Left ventricle myocardium inferior (tissue), 1 donor: ENCODE results near the gene SLIT1. TPM values are rescaled to one million over a fixed set of nuclear protein-coding genes. Genes with fewer than 3 reads are reported as not detected.

Source experiments
- DNase-seq: peaks from one replicate; pipeline ENCODE4 v3.0.0-alpha.2; 2020
- H3K27ac ChIP-seq: fragments of 200-600 bp; replicated peaks from 2 replicates; pipeline ENCODE4 v1.8.0; 2021
- H3K27me3 ChIP-seq: fragments of 200-600 bp; 2 replicates; pipeline ENCODE4 v1.8.0; 2021; ENCODE audit warnings: low read depth
- H3K36me3 ChIP-seq: fragments of 200-600 bp; 2 replicates; pipeline ENCODE4 v1.8.0; 2021
- H3K4me1 ChIP-seq: fragments of 200-600 bp; 2 replicates; pipeline ENCODE4 v1.8.0; 2021
- H3K4me3 ChIP-seq: fragments of 200-600 bp; 2 replicates; pipeline ENCODE4 v1.8.0; 2021; ENCODE audit warnings: mild to moderate bottlenecking, moderate library complexity
- H3K9me3 ChIP-seq: fragments of 200-600 bp; replicated peaks from 2 replicates; pipeline ENCODE4 v1.8.0; 2021
- intact Hi-C: fragments of 100-400 bp; cut with micrococcal nuclease; formaldehyde crosslinking; loops from one replicate; pipeline ENCODE4 v1.11.0; 2022
- total RNA-seq: library from RNA; stranded (reverse); fragmentation: NEBNext Ultra II Directional; extraction: Animal tissue kit (Norgen Biotek cat#: 25700); gene quantifications from one replicate; pipeline ENCODE4 v1.2.1, GENCODE V29; 2021
- TF ChIP-seq, protein P1 (sequence below): fragments of 200-600 bp; IDR thresholded peaks from 2 replicates; pipeline ENCODE4 v1.8.0; 2021; ENCODE audit warnings: antibody characterized with exemption, mild to moderate bottlenecking, borderline replicate concordance
- donor health status: DM: no; HTN: yes; CAD: no; lungs with severe emphysema.

SLIT1 gene
- total RNA-seq, 1 donor from 2014 or later = 0.08 TPM

DNA sequence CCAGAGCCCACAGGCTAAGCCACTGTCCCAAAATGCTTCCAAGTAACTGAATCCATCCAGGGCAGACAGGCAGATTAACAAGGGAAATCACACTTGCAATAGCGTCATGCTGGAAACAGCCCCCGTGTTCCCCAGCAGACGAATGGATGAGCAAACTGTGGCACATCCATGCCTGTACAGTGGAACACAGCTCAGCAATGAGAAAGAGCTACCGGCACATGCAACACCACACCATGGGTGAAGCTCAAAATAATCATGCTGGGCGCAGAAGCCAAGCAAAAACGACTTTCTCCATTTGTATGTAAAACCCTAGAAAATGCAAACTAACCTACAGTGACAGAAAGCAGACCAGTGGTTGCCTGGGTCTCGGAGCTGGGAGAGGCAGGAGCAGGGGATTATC is 153.1 kb downstream of the SLIT1 start:
- DNase-seq = no peak
- intact Hi-C loops = no loop called here
- no peaks in the 10 kb centered on the region for H3K9me3 ChIP-seq
- H3K36me3 ChIP-seq = no peaks in the 10 kb centered on the region
- no peak overlapping the region for H3K4me3 ChIP-seq
- peaks cover 20% of the 10 kb centered on the region for H3K27me3 ChIP-seq
- TF ChIP-seq, protein P1, sequence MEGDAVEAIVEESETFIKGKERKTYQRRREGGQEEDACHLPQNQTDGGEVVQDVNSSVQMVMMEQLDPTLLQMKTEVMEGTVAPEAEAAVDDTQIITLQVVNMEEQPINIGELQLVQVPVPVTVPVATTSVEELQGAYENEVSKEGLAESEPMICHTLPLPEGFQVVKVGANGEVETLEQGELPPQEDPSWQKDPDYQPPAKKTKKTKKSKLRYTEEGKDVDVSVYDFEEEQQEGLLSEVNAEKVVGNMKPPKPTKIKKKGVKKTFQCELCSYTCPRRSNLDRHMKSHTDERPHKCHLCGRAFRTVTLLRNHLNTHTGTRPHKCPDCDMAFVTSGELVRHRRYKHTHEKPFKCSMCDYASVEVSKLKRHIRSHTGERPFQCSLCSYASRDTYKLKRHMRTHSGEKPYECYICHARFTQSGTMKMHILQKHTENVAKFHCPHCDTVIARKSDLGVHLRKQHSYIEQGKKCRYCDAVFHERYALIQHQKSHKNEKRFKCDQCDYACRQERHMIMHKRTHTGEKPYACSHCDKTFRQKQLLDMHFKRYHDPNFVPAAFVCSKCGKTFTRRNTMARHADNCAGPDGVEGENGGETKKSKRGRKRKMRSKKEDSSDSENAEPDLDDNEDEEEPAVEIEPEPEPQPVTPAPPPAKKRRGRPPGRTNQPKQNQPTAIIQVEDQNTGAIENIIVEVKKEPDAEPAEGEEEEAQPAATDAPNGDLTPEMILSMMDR = no peak
- no peak overlapping the region for H3K27ac ChIP-seq
- H3K4me1 ChIP-seq = peaks cover 6% of the 10 kb centered on the region

DNA sequence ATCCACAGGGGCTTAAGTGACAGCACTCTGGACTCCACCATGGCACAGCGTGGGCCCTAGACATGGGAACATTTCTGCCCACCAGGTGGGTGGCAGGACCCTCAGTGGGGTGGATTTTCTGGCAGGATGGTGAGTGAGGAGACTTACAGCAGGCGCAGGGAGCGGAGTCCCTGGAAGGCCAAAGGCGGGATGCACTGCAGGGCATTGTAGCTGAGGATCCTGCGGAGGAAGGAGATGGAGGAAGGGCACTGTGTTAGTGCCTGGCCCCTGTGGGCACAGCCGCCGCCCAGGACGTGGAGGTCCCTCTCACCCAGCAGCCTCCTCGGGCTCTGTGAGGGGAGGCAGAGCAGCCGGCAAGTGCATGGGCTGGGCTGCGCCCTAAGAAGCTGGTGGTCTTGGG is 154.3 kb downstream of the SLIT1 start:
- intact Hi-C loops = no loop called here
- TF ChIP-seq, protein P1 = no peak

DNA sequence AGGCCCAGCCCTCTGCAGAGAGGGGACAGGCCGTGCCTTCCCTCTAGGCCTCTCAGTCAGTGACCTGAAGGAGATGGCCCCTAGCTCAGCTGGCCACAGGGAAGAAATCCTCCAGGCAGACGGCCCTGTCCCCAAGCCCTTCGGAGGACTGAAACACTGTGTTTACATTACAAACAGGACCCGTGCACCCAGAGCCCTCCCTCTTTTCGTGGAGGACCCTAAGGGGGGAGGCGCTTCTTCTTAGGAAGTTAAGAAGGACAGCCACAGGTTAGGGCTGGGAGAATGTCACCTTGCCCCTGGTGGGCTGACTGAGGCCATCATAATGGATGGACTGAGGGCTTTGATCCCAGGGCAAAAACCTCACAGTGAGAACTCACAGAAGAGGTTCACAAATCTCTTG is 154.9 kb downstream of the SLIT1 start:
- DNase-seq = no peak
- TF ChIP-seq, protein P1 = no peak

More for the DNA sequence above, 154.3 kb downstream of the SLIT1 start:
- no peaks in the 10 kb centered on the region for H3K9me3 ChIP-seq
- H3K4me3 ChIP-seq = no peak overlapping the region
- no peak overlapping the region for H3K27ac ChIP-seq
- peaks cover 20% of the 10 kb centered on the region for H3K27me3 ChIP-seq
- no peaks in the 10 kb centered on the region for H3K36me3 ChIP-seq
- no peak for DNase-seq
- no peaks in the 10 kb centered on the region for H3K4me1 ChIP-seq

DNA sequence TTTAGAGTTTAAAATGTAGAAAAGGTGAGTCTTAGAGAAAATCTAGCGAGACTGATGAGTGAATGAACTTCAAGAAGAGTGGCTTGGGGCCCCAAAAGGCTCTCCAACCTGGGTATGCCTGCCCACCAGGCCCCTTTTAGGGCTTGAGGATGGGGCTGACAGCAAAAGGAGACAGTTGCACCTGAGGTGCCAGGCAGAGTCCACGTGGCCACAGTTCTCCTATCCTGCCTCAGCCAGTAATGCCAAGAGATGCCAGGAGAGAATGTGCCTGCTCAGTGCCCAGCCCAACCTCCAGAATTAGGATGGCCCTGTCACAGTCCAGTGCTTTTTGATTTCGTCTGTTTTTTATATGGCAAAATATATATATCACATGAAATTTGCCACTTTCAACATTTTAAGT is 156.5 kb downstream of the SLIT1 start:
- intact Hi-C loops = loop anchor here (10.0 kb wide), 1 partner anchor 264 kb away; no protein-coding TSS in a partner anchor
- DNase-seq = no peak
- no peak overlapping the region for H3K4me3 ChIP-seq
- no peaks in the 10 kb centered on the region for H3K9me3 ChIP-seq
- peaks cover 6% of the 10 kb centered on the region for H3K27me3 ChIP-seq
- peaks cover 13% of the 10 kb centered on the region for H3K4me1 ChIP-seq
- no peak overlapping the region for H3K27ac ChIP-seq
- TF ChIP-seq, protein P1 = no peak
- no peaks in the 10 kb centered on the region for H3K36me3 ChIP-seq

More for the DNA sequence above, 154.9 kb downstream of the SLIT1 start:
- no peak overlapping the region for H3K4me3 ChIP-seq
- intact Hi-C loops = no loop called here
- H3K27ac ChIP-seq = no peak overlapping the region
- peaks cover 20% of the 10 kb centered on the region for H3K27me3 ChIP-seq
- H3K36me3 ChIP-seq = no peaks in the 10 kb centered on the region
- H3K4me1 ChIP-seq = no peaks in the 10 kb centered on the region
- H3K9me3 ChIP-seq = no peaks in the 10 kb centered on the region

DNA sequence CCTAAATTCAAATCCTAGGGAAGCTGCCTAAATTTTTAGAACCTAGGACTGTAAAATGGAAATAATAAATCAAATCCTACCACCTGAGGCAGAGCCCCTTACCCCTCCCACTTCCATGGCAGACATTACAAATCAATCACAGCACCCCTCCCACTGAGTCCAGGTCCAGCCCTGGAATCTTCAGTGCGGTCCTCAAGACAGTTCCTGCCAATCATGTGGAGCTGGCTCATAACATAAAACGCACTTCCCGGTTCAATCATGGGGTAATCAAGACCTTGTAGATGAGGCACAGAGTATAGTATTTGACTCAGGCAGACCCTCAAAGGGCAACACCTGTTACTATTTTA is 157.0 kb downstream of the SLIT1 start:
- intact Hi-C loops = loop anchor here (10.0 kb wide), 1 partner anchor 264 kb away; no protein-coding TSS in a partner anchor
- TF ChIP-seq, protein P1 = no peak
- Histone ChIP-seq H3K4me3 (no peak overlapping the region), H3K36me3 (no peaks in the 10 kb centered on the region), H3K4me1 (peaks cover 17% of the 10 kb centered on the region), H3K9me3 (no peaks in the 10 kb centered on the region), H3K27ac (no peak overlapping the region), H3K27me3 (peaks cover 5% of the 10 kb centered on the region)
- no peak for DNase-seq
